ENCODE data around the gene EXOC6B.

EXOC6B gene

GRCh38 chr2:72576459-72576858, 249.4 kb downstream of the EXOC6B start:
- TF ChIP-seq CTCF (IDR thresholded peaks at IDR 0.05; ENCODE audit: insufficient read depth, low read length, poor library complexity, severe bottlenecking): no peak
- DNase-seq (ENCODE audit: extremely low read depth, insufficient read length): no peak
- Histone ChIP-seq H3K4me3 (replicated peaks; ENCODE audit: low read depth, low read length) (no peak overlapping the region), H3K36me3 (ENCODE audit: control insufficient read depth, insufficient read depth, low read length) (no peaks in the 10 kb centered on the region), H3K27me3 (replicated peaks; ENCODE audit: control insufficient read depth, insufficient read depth, low read length) (no peaks in the 10 kb centered on the region)

GRCh38 chr2:72574886-72575285, 250.9 kb downstream of the EXOC6B start:
- no peak for DNase-seq (ENCODE audit: extremely low read depth, insufficient read length)
- Histone ChIP-seq H3K4me3 (replicated peaks; ENCODE audit: low read depth, low read length) (no peak overlapping the region), H3K27me3 (replicated peaks; ENCODE audit: control insufficient read depth, insufficient read depth, low read length) (no peaks in the 10 kb centered on the region), H3K36me3 (ENCODE audit: control insufficient read depth, insufficient read depth, low read length) (no peaks in the 10 kb centered on the region)
- TF ChIP-seq CTCF (IDR thresholded peaks at IDR 0.05; ENCODE audit: insufficient read depth, low read length, poor library complexity, severe bottlenecking): no peak

DNA sequence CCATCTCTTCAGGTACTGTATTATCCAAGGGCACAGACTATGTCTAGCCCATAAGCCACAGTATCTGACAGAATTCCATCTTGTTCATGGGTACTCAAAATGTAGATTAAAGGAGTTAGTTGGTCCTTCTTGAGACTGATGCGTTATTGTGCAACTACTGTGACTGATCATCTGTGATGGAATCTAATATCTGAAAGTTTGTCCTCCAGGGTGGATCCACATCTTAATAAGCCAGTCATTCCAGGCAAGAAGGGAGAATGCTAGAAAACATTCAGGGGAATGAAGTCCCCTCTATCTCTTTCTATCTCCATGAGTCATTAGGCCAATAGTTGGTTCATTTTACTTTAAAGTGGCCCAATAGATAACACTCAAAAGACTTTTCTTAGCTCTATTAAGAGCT, 252.6 kb downstream of the EXOC6B start:
- no peak for DNase-seq (ENCODE audit: extremely low read depth, insufficient read length)
- Histone ChIP-seq H3K36me3 (ENCODE audit: control insufficient read depth, insufficient read depth, low read length) (no peaks in the 10 kb centered on the region), H3K4me3 (replicated peaks; ENCODE audit: low read depth, low read length) (no peak overlapping the region), H3K27me3 (replicated peaks; ENCODE audit: control insufficient read depth, insufficient read depth, low read length) (no peaks in the 10 kb centered on the region)
- no peak for TF ChIP-seq CTCF (IDR thresholded peaks at IDR 0.05; ENCODE audit: insufficient read depth, low read length, poor library complexity, severe bottlenecking)

DNA sequence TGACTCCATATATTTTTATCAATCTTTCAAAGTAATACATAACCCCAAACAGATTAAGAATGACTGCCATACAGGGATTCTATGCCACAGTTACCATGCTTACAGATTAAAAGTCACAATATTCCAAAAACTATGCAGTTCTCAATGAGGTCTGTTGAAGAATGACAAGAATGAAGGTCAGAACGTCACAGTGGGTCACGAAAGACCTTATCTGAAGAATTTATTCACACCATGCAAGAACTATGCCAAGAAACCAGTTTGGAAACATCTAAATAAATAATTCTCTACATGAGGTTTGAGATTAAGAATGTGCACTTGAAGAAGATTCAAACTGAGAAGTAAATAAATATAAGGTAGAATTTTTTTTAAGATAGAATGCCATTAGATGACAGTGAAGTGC, 253.3 kb downstream of the EXOC6B start:
- no peaks in the 10 kb centered on the region for H3K27me3 ChIP-seq (replicated peaks; ENCODE audit: control insufficient read depth, insufficient read depth, low read length)
- H3K36me3 ChIP-seq (ENCODE audit: control insufficient read depth, insufficient read depth, low read length): no peaks in the 10 kb centered on the region
- TF ChIP-seq CTCF (IDR thresholded peaks at IDR 0.05; ENCODE audit: insufficient read depth, low read length, poor library complexity, severe bottlenecking): no peak
- H3K4me3 ChIP-seq (replicated peaks; ENCODE audit: low read depth, low read length): no peak overlapping the region
- no peak for DNase-seq (ENCODE audit: extremely low read depth, insufficient read length)

GRCh38 chr2:72570413-72570812, 255.4 kb downstream of the EXOC6B start:
- no peak for TF ChIP-seq CTCF (IDR thresholded peaks at IDR 0.05; ENCODE audit: insufficient read depth, low read length, poor library complexity, severe bottlenecking)
- H3K4me3 ChIP-seq (replicated peaks; ENCODE audit: low read depth, low read length): no peak overlapping the region
- DNase-seq (ENCODE audit: extremely low read depth, insufficient read length): no peak
- H3K27me3 ChIP-seq (replicated peaks; ENCODE audit: control insufficient read depth, insufficient read depth, low read length): no peaks in the 10 kb centered on the region
- H3K36me3 ChIP-seq (ENCODE audit: control insufficient read depth, insufficient read depth, low read length): no peaks in the 10 kb centered on the region

GRCh38 chr2:72562451-72563153, 263.2 kb downstream of the EXOC6B start:
- no peak for TF ChIP-seq CTCF (IDR thresholded peaks at IDR 0.05; ENCODE audit: insufficient read depth, low read length, poor library complexity, severe bottlenecking)
- Histone ChIP-seq H3K36me3 (ENCODE audit: control insufficient read depth, insufficient read depth, low read length) (no peaks in the 10 kb centered on the region), H3K4me3 (replicated peaks; ENCODE audit: low read depth, low read length) (no peak overlapping the region), H3K27me3 (replicated peaks; ENCODE audit: control insufficient read depth, insufficient read depth, low read length) (no peaks in the 10 kb centered on the region)
- DNase-seq (ENCODE audit: extremely low read depth, insufficient read length): no peak
